Right renal cortex interstitium (tissue), 3 donors: Measurements from ENCODE around the gene CREB5. TPM values are rescaled to one million over a fixed set of nuclear protein-coding genes. Genes with fewer than 3 reads are reported as not detected.
A peak's percentile ranks its signal among the peaks of the same experiment; 100 is the strongest.

Experiments used
- DNase-seq, 3 donors: peaks; one replicate each; pipeline ENCODE4 v3.0.0-alpha.2; 2013; ENCODE audit warnings: low read depth in 3 of 3, low spot score in 2 of 3
- polyA plus RNA-seq, 3 donors: library from polyadenylated mRNA; unstranded; fragments of 120-200 nt; gene quantifications; one replicate each; pipeline ENCODE4 v1.2.1, GENCODE V29; 2013; ENCODE audit not compliant: insufficient read length in 3 of 3

CREB5 gene
- polyA plus RNA-seq, 3 donors = 6.3 to 12.2 (median 7.7) TPM

DNA sequence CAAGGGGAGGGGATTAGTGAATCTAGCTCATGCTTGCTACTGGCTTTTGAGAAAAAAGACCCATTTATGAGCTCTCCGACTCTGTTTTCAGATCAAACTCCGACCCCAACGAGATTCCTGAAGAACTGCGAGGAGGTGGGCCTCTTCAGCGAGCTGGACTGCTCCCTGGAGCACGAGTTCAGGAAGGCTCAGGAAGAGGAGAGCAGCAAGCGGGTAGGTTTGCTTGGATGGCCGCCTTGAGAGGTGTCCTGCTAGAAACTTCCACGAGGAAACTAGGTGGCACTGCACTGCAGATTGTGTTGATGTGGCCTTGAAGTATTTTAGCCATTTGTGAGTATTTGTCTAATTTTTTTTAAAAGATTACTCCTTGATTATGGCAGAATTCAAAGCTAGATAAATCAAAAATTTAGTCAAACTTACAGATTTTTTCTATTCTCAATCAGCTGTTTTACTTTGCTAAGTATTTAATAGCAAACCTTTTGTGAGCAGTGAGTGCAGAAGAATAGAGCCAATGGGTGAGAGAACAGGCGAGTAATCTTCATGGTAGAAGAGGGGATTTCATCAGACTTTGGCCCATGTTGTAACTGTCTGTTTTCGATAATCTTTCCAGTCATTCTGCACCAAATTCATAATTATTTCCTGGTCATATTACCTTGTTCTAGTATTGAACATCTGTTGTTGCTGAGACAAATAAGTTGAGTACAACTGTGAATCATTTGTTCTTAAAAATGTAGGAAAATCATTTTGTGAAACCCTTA is 95.4 kb downstream of the CREB5 start:
- DNase-seq = no peak

DNA sequence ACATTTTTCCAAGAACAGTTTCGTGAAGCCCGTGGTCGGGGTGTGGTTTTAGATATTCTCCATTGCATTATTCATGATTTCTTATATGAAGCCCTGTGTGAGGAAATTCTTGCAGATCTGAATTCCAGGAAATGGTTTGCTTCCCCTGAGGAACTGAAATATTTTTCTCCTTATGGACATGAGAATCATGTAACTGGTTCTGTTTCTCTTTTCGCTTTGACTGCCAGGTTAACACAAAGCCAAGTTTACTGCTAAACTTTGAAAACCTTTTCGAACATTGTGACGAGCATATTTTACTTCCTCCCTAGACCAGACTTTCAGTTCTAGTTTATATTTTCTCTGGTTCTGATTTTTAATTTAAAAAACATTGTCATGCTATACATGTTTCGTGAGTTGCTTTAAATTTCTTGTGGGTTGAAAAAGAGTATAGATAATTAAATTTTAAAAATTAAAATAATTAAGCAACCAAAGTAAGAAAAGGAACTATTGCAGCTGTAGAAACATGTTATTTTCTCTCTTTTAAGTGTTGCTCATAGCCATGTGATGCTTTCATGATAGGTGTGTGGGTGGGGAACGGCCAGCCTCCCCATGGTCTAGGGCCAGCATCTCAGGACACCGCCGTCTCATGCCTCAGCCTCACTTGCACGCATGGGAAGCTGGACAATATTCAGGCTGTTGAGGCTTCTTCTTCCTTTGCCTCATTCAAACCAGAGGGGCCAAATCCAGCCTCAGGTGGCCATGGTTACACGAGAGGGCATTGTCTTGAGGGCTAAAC is 97.1 kb downstream of the CREB5 start:
- DNase-seq = no peak

DNA sequence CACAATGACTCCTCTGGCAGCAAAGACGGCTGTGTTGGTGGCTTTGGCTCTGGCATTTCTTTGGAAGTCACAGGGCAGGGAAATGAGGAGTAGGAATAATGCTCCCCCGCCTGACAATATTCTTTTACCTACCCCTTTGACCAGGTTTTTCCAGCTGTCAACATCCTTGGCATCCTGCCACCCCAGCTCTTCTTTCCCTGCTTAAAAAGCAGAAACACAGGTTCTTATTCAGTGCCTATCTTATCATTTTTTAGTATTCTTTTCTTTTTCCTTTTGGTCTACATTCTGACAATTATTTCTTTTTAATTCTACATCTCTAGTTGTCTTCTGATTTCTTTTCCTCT is 97.7 kb downstream of the CREB5 start:
- no peak for DNase-seq

DNA sequence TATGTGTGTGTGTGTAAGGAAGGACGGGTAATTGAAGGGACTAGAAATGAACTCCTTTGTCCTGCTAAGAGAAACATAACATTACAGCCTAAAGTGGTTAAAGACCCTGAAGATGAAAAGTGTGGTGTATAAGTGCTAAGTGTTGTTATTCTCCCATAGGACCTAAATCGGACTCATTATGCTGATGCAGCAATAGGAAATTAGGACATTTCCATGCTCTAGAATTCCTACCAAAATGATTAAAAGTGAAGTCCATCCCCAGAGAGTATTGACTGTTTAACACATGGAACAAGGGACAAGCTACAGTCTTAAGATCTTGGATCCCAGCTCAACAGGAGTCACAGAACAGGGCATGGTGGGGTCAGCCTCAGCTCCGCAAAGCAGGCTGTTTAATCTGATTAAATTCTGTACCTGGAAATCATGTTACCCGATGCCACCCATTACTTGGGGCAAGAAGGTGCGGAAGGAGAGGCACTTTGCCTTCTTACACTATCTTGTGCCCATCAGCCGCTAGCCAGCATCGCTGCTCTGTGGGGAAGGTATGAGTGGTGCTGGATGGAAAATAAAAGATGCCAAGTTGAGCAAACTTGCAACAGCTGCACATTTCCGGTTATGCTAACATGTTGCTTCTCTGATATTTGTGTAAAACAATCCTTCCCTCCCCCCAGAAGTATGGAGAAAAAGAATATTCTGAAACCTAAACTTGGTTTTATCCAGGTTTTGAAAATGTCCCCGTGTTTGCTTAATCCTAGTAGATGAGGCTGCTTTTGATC is 100.5 kb downstream of the CREB5 start:
- DNase-seq = no peak

DNA sequence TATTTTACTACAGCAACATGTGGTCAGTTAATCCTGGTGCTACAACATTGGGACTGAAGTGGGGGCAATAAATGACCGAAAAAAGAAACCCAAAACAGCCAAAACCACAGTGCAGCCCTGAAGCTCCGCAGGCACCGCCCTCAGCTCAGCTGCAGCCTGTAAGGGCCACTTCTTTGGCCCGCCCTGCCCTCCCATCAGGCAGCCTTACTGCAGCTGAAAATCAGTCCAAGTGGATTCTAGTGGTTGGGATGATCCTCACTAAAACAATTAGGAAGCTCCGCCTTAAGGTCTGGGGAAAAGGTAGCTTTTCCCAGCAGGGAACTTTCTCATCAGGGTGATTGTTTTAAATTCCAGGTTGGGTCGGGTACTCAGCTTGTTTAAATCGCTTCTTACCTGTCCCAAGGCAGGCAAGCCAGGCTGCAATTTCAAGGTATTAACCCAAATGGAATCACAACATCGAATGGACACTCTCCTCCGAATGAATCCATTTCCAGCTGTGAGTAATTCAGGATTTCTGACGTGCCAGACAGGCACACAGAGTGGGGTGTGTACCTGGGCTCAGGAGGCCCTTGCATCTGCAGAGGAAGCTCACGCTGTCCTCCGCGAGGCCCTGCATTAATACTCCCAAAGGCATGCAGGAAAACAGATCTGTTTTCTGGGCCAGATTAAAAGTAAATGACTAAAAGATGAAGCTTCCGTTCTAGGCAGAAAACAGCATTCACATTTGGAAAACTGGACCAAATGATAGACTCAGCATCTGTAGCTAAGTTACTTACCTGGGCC is 104.3 kb downstream of the CREB5 start:
- no peak for DNase-seq

DNA sequence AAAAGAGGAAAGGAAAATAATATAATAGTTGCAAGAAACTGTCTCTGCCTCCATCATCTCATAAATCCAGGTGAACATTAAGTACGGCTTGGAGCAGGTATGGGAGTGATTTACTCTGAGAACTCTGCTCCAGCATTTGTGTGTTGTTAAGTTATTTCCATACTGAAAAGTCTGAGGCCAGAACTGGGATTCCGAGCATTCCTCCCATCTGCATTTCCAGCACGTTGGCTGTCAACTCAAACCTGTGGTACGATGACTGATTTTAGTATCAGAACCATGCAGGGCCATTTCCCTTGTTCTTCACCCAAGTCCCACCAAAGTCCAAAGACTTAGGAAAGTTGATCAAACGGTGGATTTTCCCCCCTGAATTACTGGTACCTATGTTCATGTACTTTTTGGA is 104.9 kb downstream of the CREB5 start:
- no peak for DNase-seq

DNA sequence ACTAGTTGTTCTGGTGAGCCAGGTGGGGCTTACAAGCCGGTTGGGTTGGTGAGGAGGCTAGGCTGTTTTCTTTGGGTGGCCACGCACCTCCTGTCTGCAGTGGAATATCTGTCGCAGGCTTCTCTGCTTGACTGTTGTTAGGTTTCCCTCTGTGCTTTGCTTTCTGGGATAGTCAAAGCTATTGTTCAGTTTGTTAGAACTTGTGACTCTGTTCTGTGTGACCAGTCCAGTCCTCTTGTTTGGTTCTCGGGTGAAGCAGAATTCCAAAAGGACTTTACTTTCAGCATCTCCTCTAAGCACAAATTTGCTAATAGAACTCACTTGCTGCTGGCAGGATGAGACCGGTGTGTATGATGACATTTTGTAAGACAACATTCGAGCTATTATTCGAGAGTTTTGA is 105.3 kb downstream of the CREB5 start:
- DNase-seq = no peak

DNA sequence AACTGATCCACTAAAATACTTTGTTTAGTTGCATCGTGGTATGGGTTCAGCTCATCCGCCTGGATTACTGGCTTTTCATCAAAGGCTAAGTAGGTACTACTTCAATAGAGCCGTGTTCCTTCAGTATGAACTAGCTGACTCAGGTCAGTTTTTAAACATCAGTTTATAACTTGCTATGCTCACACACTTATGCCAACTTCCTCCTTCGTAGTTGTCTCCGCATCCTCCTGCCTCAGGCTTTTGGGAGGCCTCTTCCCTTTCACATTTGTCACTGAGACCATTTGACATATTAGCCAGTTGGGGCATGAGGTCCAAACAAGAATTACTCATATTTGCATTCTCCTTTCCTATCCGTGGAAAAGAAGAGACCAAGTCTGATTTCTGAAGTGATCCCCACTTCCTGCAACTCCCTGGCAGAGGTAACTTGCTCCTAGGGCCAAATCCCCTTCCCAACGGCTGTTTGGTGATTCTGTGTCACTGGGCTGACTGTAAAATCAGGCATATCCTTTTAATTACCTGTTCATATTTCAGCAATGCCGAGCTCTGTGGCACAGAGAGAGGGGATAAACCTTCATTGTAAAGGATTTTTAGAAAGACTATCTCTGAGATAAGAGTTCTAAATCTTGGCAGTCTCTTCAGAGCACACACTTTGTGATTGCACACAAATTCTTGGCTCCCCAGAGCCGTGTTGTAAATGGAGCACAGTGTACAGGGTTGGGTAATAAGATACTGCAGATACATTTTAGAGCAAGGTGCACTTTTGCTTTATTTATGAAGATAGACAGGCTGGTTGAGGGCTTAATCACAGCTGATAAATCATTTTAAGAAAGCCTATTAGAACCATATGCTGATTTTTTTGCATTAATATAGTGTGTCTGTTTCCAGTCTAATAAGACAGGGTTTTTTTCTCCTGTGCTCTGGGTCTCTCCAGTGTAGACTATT is 108.0 kb downstream of the CREB5 start:
- no peak for DNase-seq

DNA sequence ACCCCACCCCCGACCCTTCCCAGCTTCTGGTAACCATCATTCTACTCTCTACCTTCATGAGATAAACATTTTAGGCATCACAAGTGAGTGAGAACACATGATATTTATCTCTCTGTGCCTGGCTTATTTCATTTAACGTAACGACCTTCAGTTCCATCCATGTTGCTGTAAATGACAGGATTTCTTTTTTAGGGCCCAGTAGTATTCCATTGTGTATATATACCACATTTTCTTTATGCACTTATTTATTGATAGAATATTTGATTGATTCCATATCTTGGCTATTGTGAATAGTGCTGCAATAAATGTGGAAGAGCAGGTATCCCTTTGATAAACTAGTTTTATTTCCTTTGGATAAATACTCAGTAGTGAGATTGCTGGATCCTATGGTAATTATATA is 112.7 kb downstream of the CREB5 start:
- DNase-seq = no peak

DNA sequence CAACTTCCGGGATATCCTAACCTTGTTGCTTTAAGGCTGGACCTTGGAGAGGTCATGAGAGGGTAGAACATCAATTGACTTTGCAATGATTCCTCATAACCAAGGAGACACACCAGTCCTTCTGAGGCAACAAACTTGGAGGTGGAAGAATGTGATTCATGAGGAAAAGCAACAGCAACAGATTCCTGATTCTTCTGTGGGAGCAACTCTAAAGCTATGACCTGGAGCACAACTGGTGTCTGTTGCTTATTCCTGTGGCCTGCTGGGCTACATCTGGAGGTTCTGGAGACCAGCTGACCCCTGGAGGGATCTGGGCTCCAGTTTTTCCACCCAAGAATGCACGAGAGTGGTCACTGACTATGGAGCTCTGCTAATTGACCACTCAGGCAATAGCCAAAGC is 116.6 kb downstream of the CREB5 start:
- no peak for DNase-seq

DNA sequence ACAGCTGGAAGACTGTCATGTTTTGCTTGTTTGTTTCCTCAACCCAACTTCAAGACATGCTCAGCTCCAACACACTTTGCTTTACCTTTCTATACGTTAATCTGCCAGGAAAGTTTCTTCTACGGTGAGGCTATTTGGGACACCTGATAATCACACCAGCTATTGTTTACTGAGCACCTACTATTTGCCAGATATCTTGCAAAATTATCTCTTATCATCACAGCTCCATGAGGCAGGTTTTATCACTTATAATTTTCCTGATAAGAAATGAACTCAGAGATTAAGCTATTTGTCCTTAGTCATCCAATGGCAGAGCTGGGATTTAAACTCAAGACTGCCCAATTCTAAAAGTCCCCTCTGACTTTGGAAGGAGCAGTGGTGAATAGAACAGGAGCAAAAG is 117.4 kb downstream of the CREB5 start:
- no peak for DNase-seq

DNA sequence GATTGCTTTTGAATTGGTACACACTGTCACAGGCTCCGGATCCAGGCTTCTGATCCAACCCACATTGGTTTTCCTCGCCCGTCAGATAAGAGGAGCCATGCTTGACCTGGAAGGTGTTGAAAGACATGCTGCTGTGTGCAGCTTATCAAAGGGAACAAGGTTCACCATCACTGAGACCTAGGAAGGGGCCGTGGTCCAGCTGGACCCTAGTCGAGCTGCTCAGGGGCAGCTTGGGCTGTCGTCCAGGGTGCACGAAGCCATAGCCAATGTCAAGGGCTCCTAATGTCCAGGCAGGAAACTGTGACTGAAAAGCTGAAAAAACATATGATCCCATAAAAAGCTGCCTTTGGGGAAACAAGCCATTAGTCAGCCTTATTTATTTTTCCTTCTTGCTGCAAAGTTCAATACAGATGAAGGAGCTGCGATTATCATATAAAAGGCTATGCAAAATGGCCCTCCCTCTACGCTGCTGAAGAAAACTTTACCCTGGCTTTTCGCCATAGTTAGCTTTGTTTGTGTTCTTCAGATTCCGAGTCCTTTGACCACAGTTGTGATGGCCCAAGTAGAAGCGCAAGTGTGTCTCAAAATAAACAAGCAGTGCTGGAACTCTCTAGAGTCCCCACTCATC is 118.0 kb downstream of the CREB5 start:
- DNase-seq = peak; percentile 33 to 45 (median 44)

DNA sequence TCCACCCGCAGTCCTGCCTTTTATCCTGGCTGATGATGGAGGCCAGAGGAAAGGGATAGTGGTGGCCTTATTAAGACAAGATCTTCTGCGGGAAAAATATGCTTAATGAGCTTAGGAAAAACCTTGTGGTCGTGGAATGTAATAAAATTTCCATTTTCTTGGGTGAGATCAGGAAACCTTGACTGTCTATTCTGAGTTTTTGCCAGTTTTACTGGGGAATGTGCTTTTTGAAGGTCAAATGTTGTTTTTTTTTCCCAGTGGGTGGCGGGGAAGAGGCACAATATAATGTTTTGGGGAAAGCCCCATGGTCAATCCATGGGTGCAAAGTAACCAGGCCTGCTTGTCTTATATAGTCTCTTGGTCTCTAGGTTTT is 118.5 kb downstream of the CREB5 start:
- DNase-seq = no peak

DNA sequence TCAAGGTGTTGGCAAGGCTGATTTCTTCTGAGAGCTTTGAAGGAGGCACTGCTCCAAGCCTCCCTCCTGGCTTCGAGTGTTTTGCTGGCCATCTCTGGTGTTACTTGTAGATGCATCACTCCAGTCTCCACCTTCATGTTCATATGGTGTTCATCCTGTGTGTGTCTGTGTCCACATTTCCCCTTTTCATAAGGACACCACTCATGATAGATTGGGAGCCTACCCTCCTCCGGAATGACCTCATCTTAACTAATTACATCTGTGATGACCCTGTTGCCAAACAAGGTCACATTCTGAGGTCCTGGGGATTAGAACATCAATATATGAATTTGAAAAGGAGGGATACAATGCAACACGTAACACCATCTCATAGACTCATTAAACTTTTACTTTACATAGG is 119.0 kb downstream of the CREB5 start:
- no peak for DNase-seq

DNA sequence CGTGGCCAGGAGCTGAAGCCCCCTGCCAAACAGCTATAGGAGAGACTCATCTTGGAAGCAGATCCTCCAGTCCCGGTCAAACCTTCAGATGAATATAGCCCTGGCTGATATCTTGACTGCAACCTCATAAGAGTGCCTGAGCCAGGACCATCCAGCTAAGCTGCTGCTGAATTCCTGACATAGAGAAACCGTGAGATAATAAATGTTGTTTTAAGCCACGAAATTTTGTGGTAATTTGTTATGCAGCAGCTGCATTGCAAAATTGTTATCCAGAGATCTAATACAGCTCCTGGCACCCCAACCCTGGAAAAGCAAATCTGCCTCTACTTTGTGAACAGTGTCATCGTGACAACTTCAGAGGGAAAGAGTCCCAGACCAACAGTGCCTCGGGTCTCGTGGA is 119.9 kb downstream of the CREB5 start:
- DNase-seq = no peak

DNA sequence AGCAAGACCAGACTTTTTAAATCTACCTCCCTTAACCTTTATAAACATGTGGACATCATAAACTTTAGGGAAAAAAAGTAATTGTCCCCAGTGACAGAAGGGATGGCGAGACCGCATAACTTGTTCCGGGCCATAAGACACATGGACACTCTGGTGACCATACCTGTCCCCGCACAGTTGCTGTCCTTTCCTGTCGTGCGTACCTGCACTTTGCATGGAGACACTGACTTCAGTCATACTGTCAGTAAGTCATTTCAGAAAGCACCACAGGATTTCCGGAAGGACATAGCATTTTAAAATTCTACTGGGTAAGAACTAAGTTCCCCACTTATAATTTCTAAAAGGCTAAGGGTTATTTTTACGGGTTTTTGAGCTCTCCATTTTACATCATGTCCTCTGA is 120.9 kb downstream of the CREB5 start:
- no peak for DNase-seq

DNA sequence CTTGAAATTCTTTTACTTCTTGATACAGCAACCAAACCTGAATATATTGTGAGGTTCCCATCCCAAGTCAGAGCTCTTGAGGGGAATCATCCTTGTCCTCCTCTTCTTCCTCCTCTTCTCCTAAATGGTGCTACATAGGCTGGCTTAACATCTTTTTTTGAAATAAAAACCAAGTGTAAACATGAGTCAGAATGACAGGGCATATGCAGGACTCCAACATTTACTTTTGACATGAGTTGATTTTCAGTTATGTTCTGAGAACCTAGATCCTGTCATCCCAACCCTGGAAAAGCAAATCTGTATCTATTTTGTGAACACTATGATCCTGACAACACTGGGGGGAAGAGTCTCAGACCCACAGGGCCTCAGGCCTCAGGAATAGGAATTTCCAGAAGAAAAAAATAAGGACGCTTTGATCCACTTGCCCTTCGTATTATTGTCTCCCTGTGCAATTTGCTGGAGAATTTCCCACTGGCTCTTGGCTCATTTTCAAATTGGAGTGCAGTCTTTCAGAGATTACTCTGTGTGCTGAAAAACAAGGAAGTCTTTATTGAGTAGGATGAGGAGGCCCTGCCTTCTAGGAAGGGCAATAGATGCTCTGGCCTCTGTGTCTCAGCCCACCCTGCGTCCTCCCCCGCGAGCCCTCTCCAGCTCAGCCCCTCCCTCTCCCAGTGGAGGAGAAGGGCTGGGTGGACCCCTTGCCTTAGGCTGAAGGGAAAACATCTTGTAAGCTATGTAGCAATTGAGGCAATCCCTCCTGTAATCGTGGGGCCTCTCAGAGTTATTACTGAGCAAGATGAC is 121.6 kb downstream of the CREB5 start:
- DNase-seq = no peak

DNA sequence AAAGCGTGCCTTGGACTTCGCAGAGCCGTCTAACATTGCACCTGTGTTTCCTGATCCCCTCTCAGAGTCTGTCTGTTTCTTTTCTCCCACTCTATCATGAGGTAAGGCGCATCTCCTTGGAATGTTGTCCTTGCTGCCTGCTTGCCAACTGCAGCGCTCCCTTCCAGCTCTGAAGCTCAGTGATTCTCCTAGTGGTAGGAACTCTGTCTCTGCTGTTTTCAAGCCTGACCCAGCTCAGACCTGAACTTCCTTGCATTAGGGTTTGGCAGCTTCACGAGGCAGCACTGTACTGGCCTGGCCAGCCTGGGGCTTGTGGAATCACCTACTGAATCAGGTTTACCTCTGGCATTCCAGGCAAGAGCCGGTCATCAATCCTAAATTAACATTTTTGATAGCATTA is 123.9 kb downstream of the CREB5 start:
- DNase-seq = no peak
